HG03565 (cell line): ENCODE data around the gene CAPN8.

ENCODE experiments used
- ATAC-seq: cut with Tn5 transposase; IDR thresholded peaks from one replicate; pipeline ENCODE4 v1.9.1; 2021; ENCODE audit warnings: mild to moderate bottlenecking, moderate library complexity; ENCODE audit not compliant: unreplicated experiment

CAPN8 gene

GRCh38 chr1:223702735-223703667 lies 37.5 kb upstream of the CAPN8 start:
- ATAC-seq, result no peak

GRCh38 chr1:223700942-223701637 lies 35.6 kb upstream of the CAPN8 start:
- no peak for ATAC-seq

DNA sequence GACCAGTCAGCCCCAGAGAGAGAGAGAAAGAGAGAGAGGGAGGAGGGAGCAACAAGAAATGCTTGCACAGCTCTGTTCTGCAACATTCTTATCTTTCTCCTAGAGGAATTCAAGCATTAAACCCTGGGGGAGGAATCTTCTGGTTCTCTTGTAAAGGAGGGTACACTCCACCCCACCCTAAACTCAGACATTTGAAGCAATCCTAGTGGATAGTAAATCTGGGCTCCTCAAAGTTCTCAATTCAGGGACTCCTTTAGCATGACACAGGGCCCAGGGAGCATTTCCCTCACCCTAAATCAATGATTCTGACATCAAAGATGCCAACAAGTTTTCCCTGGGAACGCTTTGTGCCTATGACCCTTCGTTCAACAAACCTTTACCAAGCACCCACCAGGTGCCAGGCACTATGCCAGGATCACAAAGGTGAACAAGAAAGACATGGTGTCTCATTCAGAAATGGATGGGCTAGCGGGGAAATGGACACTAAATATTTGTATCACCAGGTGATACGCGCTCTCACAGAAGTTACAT lies 35.0 kb upstream of the CAPN8 start:
- no peak for ATAC-seq

DNA sequence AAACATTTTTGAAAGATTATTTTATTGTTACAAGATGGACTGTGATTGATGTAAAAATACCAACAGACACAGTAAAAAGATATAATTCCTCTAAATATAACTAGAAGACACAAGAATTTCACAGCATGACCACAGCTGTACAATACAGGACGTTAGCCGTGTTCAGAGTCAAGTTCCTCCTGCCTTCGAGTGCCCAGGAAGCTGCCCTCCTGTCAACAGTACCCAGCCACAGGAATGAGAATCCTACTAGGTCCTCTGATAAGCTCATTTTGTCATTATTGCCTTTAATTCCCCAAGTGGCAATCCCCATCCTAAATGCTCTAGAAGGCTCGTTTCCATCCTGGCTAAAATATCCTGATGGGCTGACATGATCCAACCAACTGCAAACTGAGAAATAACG lies 30.4 kb upstream of the CAPN8 start:
- ATAC-seq, result no peak

DNA sequence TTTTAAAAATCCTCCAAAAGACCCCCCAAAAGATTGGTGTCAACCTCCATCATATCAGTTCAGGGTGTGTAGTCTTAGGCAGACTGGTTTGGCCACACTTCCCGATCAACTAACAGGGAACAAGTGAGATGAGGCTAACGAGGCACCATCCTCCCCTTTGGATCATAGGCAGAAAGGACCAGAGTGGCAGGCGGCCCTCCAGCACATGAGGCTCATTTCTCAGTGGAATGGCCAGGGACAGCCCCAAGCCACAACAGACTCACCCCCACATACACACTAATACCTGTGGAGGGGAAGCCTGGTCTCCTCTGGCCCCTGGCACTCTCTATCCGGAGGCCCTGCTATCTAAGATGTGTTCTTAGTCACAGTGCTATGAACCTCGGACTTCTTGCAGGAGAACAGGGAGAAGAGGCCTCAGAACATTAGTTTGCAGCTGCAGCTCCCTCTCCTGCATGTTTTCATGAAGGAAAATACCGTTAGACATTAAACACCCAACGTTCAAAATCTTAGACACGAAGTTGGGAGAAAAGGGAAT lies 29.6 kb upstream of the CAPN8 start:
- ATAC-seq, result no peak

DNA sequence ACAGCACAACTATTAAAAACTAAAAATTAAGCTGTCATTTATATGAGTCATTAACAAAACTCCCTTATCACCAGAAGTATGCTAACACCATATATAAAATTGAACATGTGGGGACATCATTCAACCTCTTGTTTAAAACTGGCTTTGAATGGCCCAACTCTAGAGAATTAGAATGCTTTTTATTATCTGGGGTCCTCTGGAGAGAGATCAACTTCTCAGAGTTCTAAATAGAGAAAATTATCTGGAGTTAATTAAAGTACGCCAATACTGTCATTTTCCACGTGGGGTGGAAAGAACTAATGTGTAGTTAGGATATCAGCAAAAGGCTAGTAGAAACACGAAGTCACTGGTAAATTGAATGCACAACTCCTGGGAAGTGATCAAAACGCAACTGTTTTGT lies 25.6 kb upstream of the CAPN8 start:
- no peak for ATAC-seq

DNA sequence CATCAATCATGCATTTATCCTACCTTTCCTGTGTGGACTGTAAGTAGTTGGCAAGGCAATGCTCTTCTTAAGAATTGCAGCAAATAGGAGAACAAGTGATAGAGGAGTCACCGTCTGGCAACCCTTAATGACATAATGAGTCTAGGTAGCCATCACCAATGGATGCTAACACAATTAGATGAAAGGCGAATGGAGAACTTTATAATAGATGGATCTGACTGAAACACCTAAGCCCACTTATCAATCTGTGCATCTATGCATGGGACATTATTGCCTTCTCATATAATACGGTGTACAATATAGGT lies 18.9 kb upstream of the CAPN8 start:
- ATAC-seq, result peak; percentile 11

- peak; percentile 46 for ATAC-seq
Measured at GRCh38 chr1:223683586-223684487, 18.3 kb upstream of the CAPN8 start.

DNA sequence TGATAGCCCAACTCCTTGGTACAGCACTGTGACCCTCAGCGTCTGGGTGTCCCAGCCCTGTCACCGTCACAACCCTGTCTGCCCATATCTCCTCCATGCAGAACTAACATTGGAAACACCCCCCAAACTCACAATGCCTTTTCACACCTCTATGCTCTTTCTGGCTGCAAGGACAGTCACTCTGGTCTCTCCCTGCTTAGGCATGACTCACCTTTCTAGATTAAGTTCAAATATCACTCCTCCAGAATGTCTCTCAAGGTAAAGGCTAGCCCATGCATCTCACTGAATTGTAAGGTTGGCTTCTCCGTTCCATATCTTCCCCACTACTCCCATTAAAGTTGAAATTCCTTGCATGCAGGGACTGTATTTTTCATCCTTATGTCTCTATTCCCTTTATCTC lies 17.0 kb upstream of the CAPN8 start:
- ATAC-seq, result no peak

- ATAC-seq, result no peak
Measured at GRCh38 chr1:223680188-223680587, 14.7 kb upstream of the CAPN8 start.

GRCh38 chr1:223678841-223679240 lies 13.3 kb upstream of the CAPN8 start:
- ATAC-seq, result no peak

DNA sequence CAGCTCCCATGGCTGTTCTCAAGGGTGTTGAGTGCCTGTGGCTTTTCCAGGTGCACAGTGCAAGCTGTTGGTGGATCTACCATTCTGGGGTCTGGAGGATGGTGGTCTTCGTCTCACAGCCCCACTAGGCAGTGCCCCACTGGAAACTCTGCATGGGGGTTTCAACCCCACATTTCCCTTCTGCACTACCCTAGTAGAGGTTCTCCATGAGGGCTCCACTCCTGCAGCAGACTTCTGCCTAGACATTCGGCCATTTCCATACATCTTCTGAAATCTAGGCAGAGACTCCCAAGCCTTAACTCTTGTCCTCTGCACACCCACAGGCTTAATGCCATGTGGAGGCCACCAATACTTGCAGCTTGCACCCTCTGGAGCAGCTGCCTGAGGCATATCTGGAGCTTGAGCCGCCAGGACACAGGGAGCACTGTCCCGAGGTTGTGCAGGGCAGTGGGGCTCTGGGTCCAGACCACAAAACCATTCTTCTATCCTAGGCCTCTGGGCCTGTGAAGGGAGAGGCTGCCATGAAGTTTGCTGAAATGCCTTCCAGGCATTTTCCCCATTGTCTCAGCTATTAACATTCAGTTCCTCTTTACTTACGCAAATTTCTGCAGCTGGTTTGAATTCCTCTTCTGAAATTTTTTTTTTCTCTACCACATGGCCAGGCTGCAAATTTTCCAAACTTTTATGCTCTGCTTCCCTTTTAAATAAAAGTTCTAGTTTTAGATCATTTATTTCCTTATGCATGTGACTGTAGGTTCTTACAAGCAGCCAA lies 8.8 kb upstream of the CAPN8 start:
- ATAC-seq, result no peak

GRCh38 chr1:223670458-223671159 lies 5.1 kb upstream of the CAPN8 start:
- ATAC-seq, result no peak

GRCh38 chr1:223669003-223669795 lies 3.7 kb upstream of the CAPN8 start:
- no peak for ATAC-seq

GRCh38 chr1:223667484-223668182 lies 2.1 kb upstream of the CAPN8 start:
- no peak for ATAC-seq

GRCh38 chr1:223664106-223664505 lies 1.4 kb downstream of the CAPN8 start:
- no peak for ATAC-seq

GRCh38 chr1:223662943-223663342 lies 2.6 kb downstream of the CAPN8 start:
- ATAC-seq, result no peak

DNA sequence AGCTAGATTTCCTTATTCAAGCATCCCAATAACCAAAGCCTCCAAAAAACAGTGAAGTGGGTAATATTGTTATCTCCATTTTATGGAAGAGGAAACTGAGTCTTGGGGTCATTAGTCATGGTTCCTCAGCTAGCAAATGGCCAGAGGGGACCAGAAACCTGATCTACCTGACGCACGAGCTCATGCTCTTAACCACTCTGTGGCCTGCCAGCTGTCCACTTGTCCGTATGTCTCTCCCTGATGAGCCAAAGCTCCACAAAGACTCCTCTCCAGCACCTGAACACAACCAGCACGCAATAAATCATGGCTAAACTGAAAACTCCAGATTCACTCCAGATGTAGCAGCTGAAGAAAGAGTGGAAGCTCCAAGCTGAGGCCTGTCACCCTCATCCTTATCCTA lies 5.8 kb downstream of the CAPN8 start:
- no peak for ATAC-seq
